NT2/D1 (cell line): Measurements from ENCODE around the gene OR6B2.

ENCODE experiments used
- DNase-seq: peaks from one replicate; pipeline ENCODE4 v3.0.0-alpha.2; 2011; ENCODE audit warnings: low read depth, low spot score
- H3K27me3 ChIP-seq: 2 replicates; pipeline ENCODE4 v1.6.0; 2011; ENCODE audit warnings: mild to moderate bottlenecking; ENCODE audit not compliant: insufficient read length, insufficient read depth
- H3K36me3 ChIP-seq: 2 replicates; pipeline ENCODE4 v1.6.1; 2011; ENCODE audit warnings: mild to moderate bottlenecking, low read length, mixed read lengths; ENCODE audit not compliant: insufficient read depth, insufficient read length
- H3K4me1 ChIP-seq: 2 replicates; pipeline ENCODE4 v1.5.1; 2011; ENCODE audit not compliant: insufficient read depth, insufficient read length
- H3K4me3 ChIP-seq: 2 replicates; pipeline ENCODE4 v1.5.1; 2011; ENCODE audit warnings: low read depth; ENCODE audit not compliant: insufficient read length
- H3K9ac ChIP-seq: 2 replicates; pipeline ENCODE4 v1.6.0; 2011; ENCODE audit warnings: low read depth; ENCODE audit not compliant: insufficient read length
- H3K9me3 ChIP-seq: 2 replicates; pipeline ENCODE4 v1.5.1; 2011; ENCODE audit warnings: mild to moderate bottlenecking, low read length; ENCODE audit not compliant: insufficient read depth
- SUZ12 ChIP-seq: IDR thresholded peaks from 2 replicates; pipeline ENCODE4 v1.6.1; 2011; ENCODE audit not compliant: insufficient read length, insufficient read depth; ENCODE audit errors: extremely low read depth
- YY1 ChIP-seq: IDR thresholded peaks from 2 replicates; pipeline ENCODE4 v1.6.1; 2011; ENCODE audit not compliant: insufficient read length, insufficient read depth
- ZNF274 ChIP-seq: IDR thresholded peaks from 2 replicates; pipeline ENCODE4 v1.6.1; 2011; ENCODE audit warnings: mild to moderate bottlenecking, low read depth, low read length

The OR6B2 gene

GRCh38 chr2:240018071-240018750, 12.0 kb downstream of the OR6B2 start:
- H3K9ac ChIP-seq, result no peak overlapping the region
- no peaks in the 10 kb centered on the region for H3K9me3 ChIP-seq
- H3K27me3 ChIP-seq, result no peaks in the 10 kb centered on the region
- no peaks in the 10 kb centered on the region for H3K4me1 ChIP-seq
- peaks cover 80% of the 10 kb centered on the region for H3K36me3 ChIP-seq
- no peak for TF ChIP-seq ZNF274
- no peak for TF ChIP-seq SUZ12
- no peak for TF ChIP-seq YY1
- no peak for DNase-seq
- no peak overlapping the region for H3K4me3 ChIP-seq

GRCh38 chr2:240014327-240014726, 15.9 kb downstream of the OR6B2 start:
- no peak for TF ChIP-seq ZNF274
- no peak for TF ChIP-seq YY1
- no peak for TF ChIP-seq SUZ12
- Histone ChIP-seq H3K27me3 (no peaks in the 10 kb centered on the region), H3K9ac (no peak overlapping the region), H3K9me3 (no peaks in the 10 kb centered on the region), H3K36me3 (peaks cover 96% of the 10 kb centered on the region), H3K4me1 (no peaks in the 10 kb centered on the region), H3K4me3 (no peak overlapping the region)
- no peak for DNase-seq

DNA sequence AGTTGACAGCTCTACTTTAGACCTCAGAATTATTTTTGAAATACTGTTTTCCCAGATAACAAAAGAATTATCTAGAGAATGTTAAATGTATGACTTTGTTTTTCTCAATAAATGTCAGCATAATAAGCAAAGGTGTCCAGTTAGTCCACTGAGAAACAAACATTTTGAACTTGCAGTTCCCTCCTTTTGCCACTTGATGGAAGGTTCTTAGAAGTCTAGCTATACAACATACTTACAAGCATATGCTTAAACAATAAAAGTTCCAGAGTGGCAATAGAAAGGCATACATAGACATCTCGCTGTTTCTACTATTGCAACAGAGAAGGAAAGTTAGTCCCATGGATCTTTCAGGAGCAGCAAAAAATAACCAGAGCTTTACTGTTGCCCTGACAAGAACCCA, 16.9 kb downstream of the OR6B2 start:
- TF ChIP-seq SUZ12 (no peak), ZNF274 (no peak), YY1 (no peak)
- Histone ChIP-seq H3K36me3 (peaks cover 96% of the 10 kb centered on the region), H3K27me3 (no peaks in the 10 kb centered on the region), H3K4me3 (no peak overlapping the region), H3K4me1 (no peaks in the 10 kb centered on the region), H3K9me3 (no peaks in the 10 kb centered on the region), H3K9ac (no peak overlapping the region)
- no peak for DNase-seq

- Histone ChIP-seq H3K9me3 (no peaks in the 10 kb centered on the region), H3K27me3 (no peaks in the 10 kb centered on the region), H3K36me3 (peaks cover 95% of the 10 kb centered on the region), H3K9ac (no peak overlapping the region), H3K4me1 (peaks cover 5% of the 10 kb centered on the region), H3K4me3 (no peak overlapping the region)
- DNase-seq, result no peak
- TF ChIP-seq YY1 (no peak), ZNF274 (no peak)
Observed at GRCh38 chr2:240002983-240003382, 27.2 kb downstream of the OR6B2 start.

GRCh38 chr2:240000671-240001070, 29.6 kb downstream of the OR6B2 start:
- Histone ChIP-seq H3K27me3 (no peaks in the 10 kb centered on the region), H3K9ac (no peak overlapping the region), H3K4me1 (peaks cover 5% of the 10 kb centered on the region), H3K4me3 (no peak overlapping the region), H3K36me3 (peaks cover 82% of the 10 kb centered on the region), H3K9me3 (no peaks in the 10 kb centered on the region)
- TF ChIP-seq ZNF274 (no peak), YY1 (no peak), SUZ12 (no peak)
- no peak for DNase-seq

- H3K36me3 ChIP-seq, result peaks cover 60% of the 10 kb centered on the region
- H3K9ac ChIP-seq, result peak overlapping the region; percentile 46
- no peak for DNase-seq
- no peaks in the 10 kb centered on the region for H3K9me3 ChIP-seq
- no peaks in the 10 kb centered on the region for H3K27me3 ChIP-seq
- H3K4me1 ChIP-seq, result peaks cover 5% of the 10 kb centered on the region
- TF ChIP-seq SUZ12 (no peak), ZNF274 (no peak), YY1 (no peak)
- no peak overlapping the region for H3K4me3 ChIP-seq
Observed at GRCh38 chr2:239997686-239998409, 32.4 kb downstream of the OR6B2 start.

GRCh38 chr2:239994086-239994485, 36.1 kb downstream of the OR6B2 start:
- peaks cover 51% of the 10 kb centered on the region for H3K36me3 ChIP-seq
- no peak overlapping the region for H3K4me3 ChIP-seq
- DNase-seq, result no peak
- TF ChIP-seq YY1 (no peak), ZNF274 (no peak), SUZ12 (no peak)
- H3K4me1 ChIP-seq, result peaks cover 2% of the 10 kb centered on the region
- no peaks in the 10 kb centered on the region for H3K27me3 ChIP-seq
- H3K9me3 ChIP-seq, result no peaks in the 10 kb centered on the region
- H3K9ac ChIP-seq, result no peak overlapping the region
